Erythroblast (primary cell): ENCODE data around the gene CPXM1.

ENCODE experiments used
- GATA1 ChIP-seq: IDR thresholded peaks from 2 replicates; pipeline ENCODE4 v1.6.1; 2011; ENCODE audit warnings: low read depth, mild to moderate bottlenecking, control low read depth, low read length, moderate library complexity
- POLR2A ChIP-seq: IDR thresholded peaks from 2 replicates; pipeline ENCODE4 v1.6.1; 2011; ENCODE audit warnings: mild to moderate bottlenecking, low read length

GRCh38 chr20:2800521-2801285 is at the start of gene CPXM1:
- TF ChIP-seq POLR2A (no peak), GATA1 (no peak)
